Measurements from ENCODE around the gene FUT3. TPM values are rescaled to one million over a fixed set of nuclear protein-coding genes. Genes with fewer than 3 reads are reported as not detected.
A peak's percentile ranks its signal among the peaks of the same experiment; 100 is the strongest.

The FUT3 gene
- polyA plus RNA-seq, 1 of the 3 experiments (the other 2 are of a cell fraction) = not detected

GRCh38 chr19:5829567-5830310 is 21.5 kb downstream of the FUT3 start:
- POLR2A ChIA-PET = interaction anchor here (0.6 to 2.8 kb wide), 8 partner anchors 11 to 404 kb away, joined by 3 to 15 read pairs (median 4); partner anchors contain the start of genes NDUFA11, NRTN and RANBP3
- TF ChIP-seq TEAD4 (IDR thresholded peaks at IDR 0.05; ENCODE audit: borderline replicate concordance, insufficient read depth) (no peak), REST (IDR thresholded peaks at IDR 0.05; ENCODE audit: low read depth, low read length) (no peak), RXRA (IDR thresholded peaks at IDR 0.05; ENCODE audit: borderline replicate concordance, low read depth) (no peak), RAD21 (IDR thresholded peaks at IDR 0.05; ENCODE audit: low read length) (no peak), NRF1 (IDR thresholded peaks at IDR 0.05; ENCODE audit: low read depth, low read length) (no peak), TAF1 (IDR thresholded peaks at IDR 0.05; ENCODE audit: borderline replicate concordance, low read depth, low read length) (no peak), PBX3 (IDR thresholded peaks at IDR 0.05) (no peak), YY1 (IDR thresholded peaks at IDR 0.05; ENCODE audit: low read depth) (no peak)
- H2AFZ ChIP-seq (ENCODE audit: low read depth) = no peak overlapping the region

More at GRCh38 chr19:5829567-5830310, 21.5 kb downstream of the FUT3 start:
- Histone ChIP-seq H3K4me3 (ENCODE audit: low read depth in 2 of 2, low read length in 1 of 2) (peak overlapping the region in 1 of 2 experiments; percentile 15; a peak in 1 of 4 replicates), H3K27ac (ENCODE audit: low read depth in 2 of 2, low read length in 1 of 2) (peak overlapping the region in 1 of 2 experiments; percentile 96; a peak in 2 of 4 replicates), H3K4me2 (no peak overlapping the region), H3K27me3 (ENCODE audit: insufficient read depth) (no peaks in the 10 kb centered on the region; the same call in 1 of the 2 replicates), H3K79me2 (ENCODE audit: insufficient read depth) (no peaks in the 10 kb centered on the region), H3K9me2 (no peaks in the 10 kb centered on the region), H3K36me3 (replicated peaks in 1 of 2; ENCODE audit: control insufficient read depth in 1 of 2, insufficient read depth in 2 of 2, low read length in 1 of 2) (no peaks in the 10 kb centered on the region), H4K20me1 (ENCODE audit: insufficient read depth) (no peaks in the 10 kb centered on the region), H3K9me3 (no peaks in the 10 kb centered on the region), H3K9ac (no peak overlapping the region), H3K4me1 (ENCODE audit: control insufficient read depth in 1 of 2, insufficient read depth in 2 of 2, low read depth in 1 of 2, low read length in 1 of 2) (peaks cover 0 to 28% of the 10 kb centered on the region in 2 experiments; a peak in 1 of 4 replicates), H3F3A (replicated peaks; ENCODE audit: insufficient read depth) (no peaks in the 10 kb centered on the region)
- no peak for DNase-seq
- CTCF ChIA-PET = interaction anchor here (1.0 to 3.6 kb wide), 5 partner anchors 22 to 193 kb away, joined by 3 to 31 read pairs (median 7); partner anchors contain the start of gene NRTN
- WGBS (ENCODE audit: low lambda C conversion rate) = 66% methylated on average over 11 of the region's 34 CpGs
